Keratinocyte (primary cell): Measurements from ENCODE around the gene CARD6.

Experiments
- EZH2 ChIP-seq: IDR thresholded peaks from one replicate; pipeline ENCODE4 v1.6.1; 2012; ENCODE audit warnings: inconsistent platforms, mild to moderate bottlenecking, low read length, moderate library complexity
- TF ChIP-seq, protein P1 (sequence below), 3 experiments: IDR thresholded peaks in 1 of 3; conservative IDR thresholded peaks in 1 of 3; optimal IDR thresholded peaks in 1 of 3; 2 replicates in 2 of 3; 3 replicates in 1 of 3; pipeline versions ENCODE3 to v1.5.1; 2011; ENCODE audit warnings: low read length in 3 of 3, mild to moderate bottlenecking in 3 of 3, moderate library complexity in 2 of 3, control low read depth in 1 of 3, inconsistent platforms in 1 of 3; ENCODE audit not compliant: insufficient read depth in 2 of 3; ENCODE audit errors: extremely low read depth in 1 of 3

DNA sequence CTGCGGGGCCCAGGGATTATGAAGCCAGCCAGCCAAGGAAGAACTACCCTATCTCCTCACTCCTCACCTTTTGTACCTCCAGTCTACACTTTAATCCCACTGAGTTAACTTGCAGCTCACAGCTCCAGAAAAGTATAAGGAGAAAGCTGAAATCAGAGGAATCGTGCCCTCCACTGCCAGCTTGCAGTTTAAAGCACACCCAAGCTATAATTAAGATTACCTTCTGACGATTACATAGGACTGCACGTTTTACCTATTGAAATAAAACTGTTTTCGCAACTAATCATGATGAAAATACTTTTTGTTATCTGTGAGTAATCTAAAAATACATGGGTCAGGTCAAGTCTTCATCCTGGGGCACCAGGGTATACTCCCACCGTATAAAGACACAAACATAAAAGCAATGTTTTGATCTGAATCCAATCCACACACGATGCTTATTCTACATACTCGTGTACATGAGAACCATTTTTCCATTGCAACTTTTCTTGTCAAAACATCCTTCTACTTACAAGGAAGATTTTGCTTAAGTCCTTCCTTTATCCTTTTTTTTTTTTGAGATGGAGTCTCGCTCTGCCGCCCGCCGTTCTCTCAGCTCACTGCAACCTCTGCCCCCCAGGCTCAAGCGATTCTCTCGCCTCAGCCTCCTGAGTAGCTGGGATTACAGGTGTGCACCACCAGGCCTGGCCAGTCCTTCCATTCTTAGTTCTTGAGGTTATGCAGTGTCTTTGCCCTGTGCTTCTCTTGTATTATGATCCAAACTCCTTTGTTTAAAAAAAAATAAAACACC lies 13.8 kb upstream of the CARD6 start:
- TF ChIP-seq, protein P1, sequence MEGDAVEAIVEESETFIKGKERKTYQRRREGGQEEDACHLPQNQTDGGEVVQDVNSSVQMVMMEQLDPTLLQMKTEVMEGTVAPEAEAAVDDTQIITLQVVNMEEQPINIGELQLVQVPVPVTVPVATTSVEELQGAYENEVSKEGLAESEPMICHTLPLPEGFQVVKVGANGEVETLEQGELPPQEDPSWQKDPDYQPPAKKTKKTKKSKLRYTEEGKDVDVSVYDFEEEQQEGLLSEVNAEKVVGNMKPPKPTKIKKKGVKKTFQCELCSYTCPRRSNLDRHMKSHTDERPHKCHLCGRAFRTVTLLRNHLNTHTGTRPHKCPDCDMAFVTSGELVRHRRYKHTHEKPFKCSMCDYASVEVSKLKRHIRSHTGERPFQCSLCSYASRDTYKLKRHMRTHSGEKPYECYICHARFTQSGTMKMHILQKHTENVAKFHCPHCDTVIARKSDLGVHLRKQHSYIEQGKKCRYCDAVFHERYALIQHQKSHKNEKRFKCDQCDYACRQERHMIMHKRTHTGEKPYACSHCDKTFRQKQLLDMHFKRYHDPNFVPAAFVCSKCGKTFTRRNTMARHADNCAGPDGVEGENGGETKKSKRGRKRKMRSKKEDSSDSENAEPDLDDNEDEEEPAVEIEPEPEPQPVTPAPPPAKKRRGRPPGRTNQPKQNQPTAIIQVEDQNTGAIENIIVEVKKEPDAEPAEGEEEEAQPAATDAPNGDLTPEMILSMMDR (optimal IDR thresholded peaks at IDR 0.05 in 1 of 3, IDR thresholded peaks at IDR 0.05 in 1 of 3, conservative IDR thresholded peaks at IDR 0.05 in 1 of 3; ENCODE audit: extremely low read depth in 1 of 3, insufficient read depth in 2 of 3, low read length in 3 of 3): no peak
- TF ChIP-seq EZH2: no peak
